OCI-LY3 (cell line): Measurements from ENCODE around the gene WDR27.

Experiments used
- H2AFZ ChIP-seq: fragments of 200-600, 300-600 bp; shearing (Covaris generic); 2 replicates; pipeline ENCODE4 v1.6.0; 2014; ENCODE audit warnings: antibody characterized with exemption, low read depth, low read length
- H3K27ac ChIP-seq: fragments of 200-600, 300-600 bp; sonication (generic); 2 replicates; pipeline ENCODE4 v1.5.1; 2014; ENCODE audit warnings: mild to moderate bottlenecking, low read length, moderate library complexity, mixed read lengths
- H3K27me3 ChIP-seq: fragments of 200-600, 300-600 bp; sonication (generic); 2 replicates; pipeline ENCODE4 v1.6.1; 2014; ENCODE audit warnings: low read depth, low read length, mixed read lengths
- H3K36me3 ChIP-seq: fragments of 200-600, 300-600 bp; sonication (generic); replicated peaks from 2 replicates; pipeline ENCODE3; 2014; ENCODE audit warnings: low read depth, low read length, mixed read lengths
- H3K4me1 ChIP-seq: fragments of 300-600, 200-600 bp; sonication (generic); 2 replicates; pipeline ENCODE4 v1.6.1; 2014; ENCODE audit warnings: low read length, mixed read lengths
- H3K4me2 ChIP-seq: fragments of 200-600, 300-600 bp; sonication (generic); 2 replicates; pipeline ENCODE4 v1.6.1; 2014; ENCODE audit warnings: low read length, mixed read lengths
- H3K4me3 ChIP-seq: fragments of 300-600, 200-600 bp; sonication (generic); 2 replicates; pipeline ENCODE4 v1.5.1; 2014; ENCODE audit warnings: antibody characterized with exemption, mild to moderate bottlenecking, low read length, moderate library complexity
- H3K79me2 ChIP-seq: fragments of 300-600, 200-600 bp; shearing (Covaris generic); 2 replicates; pipeline ENCODE4 v1.6.1; 2014; ENCODE audit warnings: mild to moderate bottlenecking, low read length, mixed read lengths
- H3K9ac ChIP-seq: fragments of 300-600, 200-600 bp; shearing (Covaris generic); 2 replicates; pipeline ENCODE4 v1.6.0; 2014; ENCODE audit warnings: mild to moderate bottlenecking, low read length, moderate library complexity
- H3K9me3 ChIP-seq: fragments of 200-600, 300-600 bp; shearing (Covaris generic); 2 replicates; pipeline ENCODE4 v1.6.1; 2014; ENCODE audit warnings: low read length, mixed read lengths; ENCODE audit not compliant: insufficient read depth
- H4K20me1 ChIP-seq: fragments of 200-600, 300-600 bp; sonication (generic); 2 replicates; pipeline ENCODE4 v1.6.1; 2016; ENCODE audit warnings: low read length, mixed read lengths; ENCODE audit not compliant: insufficient read depth
- EZH2phosphoT487 ChIP-seq: fragments of 200-600 bp; shearing (Covaris generic); IDR thresholded peaks from 2 replicates; pipeline ENCODE4 v1.6.1; 2018; ENCODE audit warnings: antibody characterized with exemption, mixed run types, low read depth
- TF ChIP-seq, protein P1 (sequence below): fragments of 200-600, 300-600 bp; sonication (generic); IDR thresholded peaks from 2 replicates; pipeline ENCODE4 v1.5.1; 2014; ENCODE audit warnings: antibody characterized with exemption, low read length, low read depth

Gene WDR27

DNA sequence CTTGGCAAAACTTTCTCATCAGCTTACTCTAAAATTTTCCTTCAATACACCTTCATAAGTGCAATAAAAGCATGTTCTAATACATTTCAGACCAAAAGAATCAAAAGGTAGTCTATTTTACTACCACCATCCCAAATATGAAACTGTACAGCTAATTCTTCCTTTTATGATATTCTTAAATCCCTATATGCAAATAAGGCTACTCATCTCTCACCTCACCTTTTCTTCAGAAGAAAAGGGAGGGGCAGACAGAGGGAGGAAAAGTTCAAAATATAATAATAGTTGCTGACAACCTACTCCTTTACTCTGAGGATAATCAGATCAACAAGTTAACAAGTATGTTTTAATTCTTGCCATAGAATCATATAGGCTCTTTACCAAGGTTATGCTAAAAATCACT, 7.5 kb upstream of the WDR27 start:
- H2AFZ ChIP-seq = no peak overlapping the region
- no peak overlapping the region for H3K27ac ChIP-seq
- peaks cover 13% of the 10 kb centered on the region for H3K4me1 ChIP-seq
- H4K20me1 ChIP-seq = 0 out of 2 replicates have a peak, but pooled peaks cover 6% of the 10 kb centered on the region
- peaks cover 13% of the 10 kb centered on the region for H3K79me2 ChIP-seq
- no peaks in the 10 kb centered on the region for H3K9me3 ChIP-seq
- H3K4me2 ChIP-seq = peak overlapping the region; percentile 0; the same call in 1 of the 2 replicates
- TF ChIP-seq, protein P1, sequence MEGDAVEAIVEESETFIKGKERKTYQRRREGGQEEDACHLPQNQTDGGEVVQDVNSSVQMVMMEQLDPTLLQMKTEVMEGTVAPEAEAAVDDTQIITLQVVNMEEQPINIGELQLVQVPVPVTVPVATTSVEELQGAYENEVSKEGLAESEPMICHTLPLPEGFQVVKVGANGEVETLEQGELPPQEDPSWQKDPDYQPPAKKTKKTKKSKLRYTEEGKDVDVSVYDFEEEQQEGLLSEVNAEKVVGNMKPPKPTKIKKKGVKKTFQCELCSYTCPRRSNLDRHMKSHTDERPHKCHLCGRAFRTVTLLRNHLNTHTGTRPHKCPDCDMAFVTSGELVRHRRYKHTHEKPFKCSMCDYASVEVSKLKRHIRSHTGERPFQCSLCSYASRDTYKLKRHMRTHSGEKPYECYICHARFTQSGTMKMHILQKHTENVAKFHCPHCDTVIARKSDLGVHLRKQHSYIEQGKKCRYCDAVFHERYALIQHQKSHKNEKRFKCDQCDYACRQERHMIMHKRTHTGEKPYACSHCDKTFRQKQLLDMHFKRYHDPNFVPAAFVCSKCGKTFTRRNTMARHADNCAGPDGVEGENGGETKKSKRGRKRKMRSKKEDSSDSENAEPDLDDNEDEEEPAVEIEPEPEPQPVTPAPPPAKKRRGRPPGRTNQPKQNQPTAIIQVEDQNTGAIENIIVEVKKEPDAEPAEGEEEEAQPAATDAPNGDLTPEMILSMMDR = no peak
- TF ChIP-seq EZH2phosphoT487 = no peak
- no peaks in the 10 kb centered on the region for H3K27me3 ChIP-seq
- peaks cover 6% of the 10 kb centered on the region for H3K36me3 ChIP-seq
- no peak overlapping the region for H3K4me3 ChIP-seq
- H3K9ac ChIP-seq = no peak overlapping the region

DNA sequence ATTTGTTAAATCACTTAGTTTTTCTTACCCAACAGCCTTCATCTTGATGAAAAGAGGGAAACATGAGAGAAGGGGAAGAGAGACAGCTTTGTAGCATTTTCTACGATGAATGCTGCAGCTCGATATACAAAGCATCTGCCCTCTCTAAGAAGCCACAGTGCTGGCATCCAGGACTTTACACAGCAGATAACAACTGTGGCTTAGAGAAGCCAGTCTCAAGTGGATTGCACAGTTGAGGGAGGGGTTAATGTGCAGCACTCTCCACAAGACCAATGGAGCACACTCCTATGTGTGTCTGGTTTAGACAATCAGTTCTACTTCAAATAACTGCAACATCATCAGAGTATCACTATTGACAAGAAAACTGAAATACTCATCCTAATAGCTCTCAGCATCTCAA, 5.9 kb upstream of the WDR27 start:
- Histone ChIP-seq H3K36me3 (peaks cover 8% of the 10 kb centered on the region), H2AFZ (no peak overlapping the region), H4K20me1 (0 out of 2 replicates have a peak, but pooled peaks cover 17% of the 10 kb centered on the region), H3K79me2 (peaks cover 28% of the 10 kb centered on the region), H3K9ac (no peak overlapping the region), H3K4me3 (no peak overlapping the region), H3K4me1 (peaks cover 27% of the 10 kb centered on the region), H3K27ac (no peak overlapping the region), H3K9me3 (no peaks in the 10 kb centered on the region), H3K4me2 (no peak overlapping the region), H3K27me3 (no peaks in the 10 kb centered on the region)
- TF ChIP-seq, protein P1 = no peak
- no peak for TF ChIP-seq EZH2phosphoT487

DNA sequence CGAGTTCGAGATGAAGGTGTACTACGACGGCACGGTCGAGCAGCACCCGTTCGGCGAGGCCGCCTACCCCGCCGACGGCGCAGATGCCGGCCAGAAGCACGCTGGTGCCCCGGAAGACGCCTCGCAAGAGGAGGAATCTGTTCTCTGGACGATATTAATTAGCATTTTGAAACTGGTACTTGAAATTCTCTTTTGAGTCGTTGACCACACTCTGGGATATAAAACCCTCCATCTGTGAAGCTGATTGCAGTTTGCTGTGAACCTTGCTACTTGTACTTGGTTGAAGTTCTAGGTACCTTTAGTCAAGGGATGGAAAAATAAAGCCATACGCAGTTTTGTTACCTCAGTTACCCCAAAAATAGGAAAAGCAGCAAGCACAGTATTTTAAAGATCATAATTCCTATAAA, 1.0 kb upstream of the WDR27 start:
- Histone ChIP-seq H3K4me2 (peak overlapping the region; percentile 96), H4K20me1 (0 out of 2 replicates have a peak, but pooled peaks cover 17% of the 10 kb centered on the region), H3K4me1 (peaks cover 22% of the 10 kb centered on the region), H3K79me2 (peaks cover 60% of the 10 kb centered on the region), H3K36me3 (peaks cover 3% of the 10 kb centered on the region), H3K9me3 (no peaks in the 10 kb centered on the region), H3K9ac (peak overlapping the region; percentile 94), H2AFZ (no peak overlapping the region), H3K27ac (peak overlapping the region; percentile 70), H3K27me3 (no peaks in the 10 kb centered on the region), H3K4me3 (peak overlapping the region; percentile 97)
- TF ChIP-seq, protein P1 = no peak
- no peak for TF ChIP-seq EZH2phosphoT487

DNA sequence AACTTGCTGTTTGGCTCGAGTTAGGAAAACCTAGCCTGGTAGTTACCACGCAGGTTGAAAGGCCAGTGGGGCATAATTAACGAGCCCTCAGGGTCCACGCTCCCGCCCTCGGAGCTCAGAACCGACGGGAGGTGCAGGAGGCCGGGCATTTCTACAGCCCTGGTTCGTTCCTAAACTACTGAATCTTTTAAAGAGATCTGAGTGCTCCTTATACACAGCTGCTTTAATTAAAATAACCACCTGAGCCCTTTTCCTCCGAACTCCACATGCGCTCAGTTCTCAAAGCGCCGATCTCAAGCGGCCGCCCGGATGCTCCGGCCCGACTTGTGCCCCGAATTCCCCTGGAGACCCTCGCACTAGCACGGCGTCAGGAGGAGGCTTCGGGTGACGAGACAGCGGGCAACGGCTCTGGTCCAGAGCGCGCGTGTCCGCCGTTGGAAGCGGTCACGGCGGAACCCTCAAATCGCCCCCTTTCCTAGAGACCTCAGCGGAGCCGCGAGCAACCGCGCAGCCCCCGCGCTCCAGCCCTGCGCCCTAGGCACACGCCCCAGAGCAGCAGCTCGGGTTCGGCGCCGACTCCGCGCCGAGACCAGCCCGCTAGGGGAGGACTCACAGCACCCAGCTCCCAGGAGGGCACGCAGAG, 397 bp downstream of the WDR27 start:
- TF ChIP-seq EZH2phosphoT487 = no peak
- TF ChIP-seq, protein P1 = no peak
- Histone ChIP-seq H4K20me1 (0 out of 2 replicates have a peak, but pooled peaks cover 17% of the 10 kb centered on the region), H3K4me1 (peaks cover 22% of the 10 kb centered on the region), H3K27ac (peak overlapping the region; percentile 31), H3K4me3 (peak overlapping the region; percentile 97), H3K9ac (peak overlapping the region; percentile 94), H3K9me3 (no peaks in the 10 kb centered on the region), H3K4me2 (peak overlapping the region; percentile 76), H3K79me2 (peaks cover 60% of the 10 kb centered on the region), H2AFZ (peak overlapping the region; percentile 72; the same call in 1 of the 2 replicates), H3K27me3 (no peaks in the 10 kb centered on the region), H3K36me3 (peaks cover 3% of the 10 kb centered on the region)
